ENCODE results near the gene SUOX. TPM values are rescaled to one million over a fixed set of nuclear protein-coding genes. Genes with fewer than 3 reads are reported as not detected.
"Not testable (repeated sequence)": the region's sequence is repeated elsewhere in the genome, so short reads cannot be mapped to it uniquely, and the experiment has no call there.

SUOX gene
- total RNA-seq, 2 experiments from 2014 or later, result 8.1 to 11.4 TPM

DNA sequence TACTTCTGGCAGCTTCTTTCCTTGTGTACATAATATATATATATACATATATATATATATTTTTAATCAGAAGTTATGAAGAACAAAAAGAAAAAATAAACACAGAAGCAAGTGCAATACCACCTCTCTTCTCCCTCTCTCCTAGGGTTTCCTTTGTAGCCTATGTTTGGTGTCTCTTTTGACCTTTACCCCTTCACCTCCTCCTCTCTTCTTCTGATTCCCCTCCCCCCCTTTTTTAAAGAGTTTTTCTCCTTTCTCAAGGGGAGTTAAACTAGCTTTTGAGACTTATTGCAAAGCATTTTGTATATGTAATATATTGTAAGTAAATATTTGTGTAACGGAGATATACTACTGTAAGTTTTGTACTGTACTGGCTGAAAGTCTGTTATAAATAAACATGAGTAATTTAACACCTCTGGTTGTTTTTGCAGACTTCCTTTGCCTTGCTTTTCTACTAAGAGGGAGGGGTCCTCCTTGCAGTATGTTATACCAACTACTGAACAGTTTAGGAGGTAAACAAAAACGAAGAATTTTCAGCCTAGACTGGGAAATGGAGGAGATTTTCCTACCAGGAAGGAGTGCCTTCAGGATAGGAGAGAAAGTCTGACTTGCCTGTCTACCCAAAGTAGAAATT lies 41.1 kb downstream of the SUOX start:
- no peak overlapping the region for H3K27ac Mint-ChIP-seq
- H3K36me3 Mint-ChIP-seq, result peaks cover 35% of the 10 kb centered on the region
- ATAC-seq (ENCODE audit: low read depth) (no peak), DNase-seq (no peak)
- H3K4me1 Mint-ChIP-seq, result peaks cover 38% of the 10 kb centered on the region
- POLR2A ChIA-PET, result no interaction called here
- no peaks in the 10 kb centered on the region for H3K27me3 Mint-ChIP-seq
- no peak overlapping the region for H3K4me3 Mint-ChIP-seq
- no peaks in the 10 kb centered on the region for H3K9me3 Mint-ChIP-seq

DNA sequence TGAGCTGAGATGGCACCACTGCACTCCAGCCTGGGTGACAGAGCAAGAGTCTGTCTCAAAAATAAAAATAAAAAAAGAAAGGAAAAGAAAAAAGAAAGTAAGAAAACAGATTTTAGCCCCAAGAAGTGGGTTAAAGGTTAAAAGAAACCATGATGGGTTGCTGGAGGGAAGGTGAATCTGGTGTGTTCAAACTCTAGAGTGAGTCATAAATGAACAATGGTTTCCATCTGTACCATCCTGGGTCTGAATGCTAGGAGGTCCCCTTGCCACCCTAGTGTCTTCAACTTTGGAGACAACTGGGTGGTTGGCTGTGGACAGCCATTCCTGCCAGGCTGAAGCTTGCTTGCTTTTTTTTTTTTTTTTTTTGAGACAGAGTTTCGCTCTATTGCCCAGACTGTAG lies 43.1 kb downstream of the SUOX start:
- no peak for ATAC-seq (ENCODE audit: low read depth)
- Mint-ChIP-seq H3K36me3 (peaks cover 33% of the 10 kb centered on the region), H3K4me1 (peaks cover 36% of the 10 kb centered on the region), H3K27ac (peak overlapping the region; percentile 94), H3K9me3 (no peaks in the 10 kb centered on the region), H3K27me3 (no peaks in the 10 kb centered on the region), H3K4me3 (no peak overlapping the region)
- DNase-seq, result no peak
- POLR2A ChIA-PET, result interaction anchor here (0.5 to 2.4 kb wide), 9 partner anchors 19 to 222 kb away, joined by 3 to 18 read pairs (median 6); partner anchors contain the start of genes DNAJC14, IKZF4, ORMDL2 and PA2G4

DNA sequence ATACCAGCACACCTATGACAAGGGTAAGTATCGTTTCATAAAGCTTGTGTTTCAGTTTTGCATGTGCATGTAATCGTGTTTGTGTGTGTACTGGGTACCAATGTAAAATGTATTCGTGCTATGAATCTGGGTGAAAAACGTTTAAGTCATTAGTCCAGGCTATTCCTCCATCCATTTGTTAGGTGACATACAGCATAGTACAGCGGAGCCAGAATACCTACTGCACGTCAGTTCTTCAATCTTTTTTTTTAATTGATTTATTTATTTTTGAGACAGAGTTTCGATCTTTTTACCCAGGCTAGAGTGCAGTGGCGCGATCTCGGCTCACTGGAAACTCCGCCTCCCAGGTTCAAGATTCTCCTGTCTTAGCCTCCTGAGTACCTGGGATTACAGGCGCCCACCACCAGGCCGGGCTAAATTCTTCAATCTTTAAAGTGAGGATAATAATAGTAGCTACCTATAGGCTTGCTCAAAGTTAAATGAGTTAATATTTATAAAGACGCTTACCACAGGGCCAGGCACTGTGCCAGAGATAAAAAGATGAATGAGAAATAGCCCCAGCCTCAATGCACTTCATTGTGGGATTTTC lies 44.0 kb downstream of the SUOX start:
- no peak for ATAC-seq (ENCODE audit: low read depth)
- Mint-ChIP-seq H3K9me3 (no peaks in the 10 kb centered on the region), H3K4me3 (peak overlapping the region; percentile 93), H3K27me3 (no peaks in the 10 kb centered on the region), H3K36me3 (peaks cover 25% of the 10 kb centered on the region), H3K4me1 (peaks cover 28% of the 10 kb centered on the region), H3K27ac (peak overlapping the region; percentile 94)
- POLR2A ChIA-PET, result interaction anchor here (0.5 to 2.4 kb wide), 8 partner anchors 20 to 223 kb away, joined by 3 to 18 read pairs (median 6); partner anchors contain the start of genes IKZF4, ORMDL2, PA2G4 and RAB5B
- DNase-seq, result no peak

DNA sequence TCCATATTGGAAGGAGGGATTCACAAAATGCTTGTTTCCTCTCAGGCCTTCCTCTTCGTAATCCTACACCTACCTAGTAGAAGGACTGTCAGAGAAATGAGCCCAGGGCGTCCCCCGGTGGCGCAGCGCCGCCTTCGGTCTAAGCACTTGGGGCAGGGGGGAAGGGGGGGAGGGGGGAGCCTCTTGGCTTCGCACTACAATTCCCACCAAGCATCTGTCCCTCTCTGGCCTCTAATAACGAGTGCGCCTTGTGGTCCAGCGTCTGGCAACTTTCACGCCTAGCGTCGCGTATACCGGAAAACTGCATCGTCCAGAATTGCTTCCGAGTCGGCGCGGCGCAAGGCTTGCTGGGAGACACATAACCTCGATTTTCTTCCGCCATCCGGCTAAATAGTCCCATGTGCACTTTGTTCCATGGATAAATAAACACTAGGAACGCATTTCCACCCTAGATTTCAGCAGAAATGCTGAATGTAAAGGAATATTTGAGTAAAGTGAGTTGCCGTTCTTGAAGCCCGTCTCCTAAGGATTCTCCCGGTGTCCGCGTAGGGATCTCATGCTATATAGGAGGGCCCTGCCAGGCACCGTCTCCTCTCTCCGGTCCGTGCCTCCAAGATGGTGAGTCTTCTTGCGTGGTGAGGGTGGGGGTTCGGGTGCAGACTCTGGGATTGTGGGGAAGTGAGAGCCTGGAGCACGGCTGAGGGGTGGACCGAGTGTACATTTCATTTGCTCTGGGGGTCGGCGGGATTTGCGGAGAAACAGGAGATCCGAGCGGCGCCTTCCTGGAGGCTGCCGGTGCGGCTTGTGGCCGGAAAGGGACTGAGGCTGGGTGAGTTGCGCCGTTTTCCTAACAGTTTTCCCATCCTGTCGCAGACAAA lies 44.7 kb downstream of the SUOX start, which contains the start of gene RPS26:
Gene RPS26 (plus strand): TSS at position 367 of the 878 bp plus-strand sequence. CDS start 249 bp downstream, at position 616.
- Mint-ChIP-seq H3K36me3 (peaks cover 20% of the 10 kb centered on the region), H3K27me3 (no peaks in the 10 kb centered on the region), H3K27ac (peak within 1 kb of the TSS; percentile 94), H3K9me3 (no peaks in the 10 kb centered on the region), H3K4me1 (peaks cover 33% of the 10 kb centered on the region), H3K4me3 (peak within 1 kb of the TSS; percentile 93)
- DNase-seq, result peak; percentile 85
- ATAC-seq (ENCODE audit: low read depth), result peak; percentile 94
- POLR2A ChIA-PET, result interaction anchor here (1.4 to 2.4 kb wide), 5 partner anchors 20 to 224 kb away, joined by 3 to 18 read pairs (median 9); partner anchors contain the start of genes IKZF4, ORMDL2, PA2G4 and RAB5B

DNA sequence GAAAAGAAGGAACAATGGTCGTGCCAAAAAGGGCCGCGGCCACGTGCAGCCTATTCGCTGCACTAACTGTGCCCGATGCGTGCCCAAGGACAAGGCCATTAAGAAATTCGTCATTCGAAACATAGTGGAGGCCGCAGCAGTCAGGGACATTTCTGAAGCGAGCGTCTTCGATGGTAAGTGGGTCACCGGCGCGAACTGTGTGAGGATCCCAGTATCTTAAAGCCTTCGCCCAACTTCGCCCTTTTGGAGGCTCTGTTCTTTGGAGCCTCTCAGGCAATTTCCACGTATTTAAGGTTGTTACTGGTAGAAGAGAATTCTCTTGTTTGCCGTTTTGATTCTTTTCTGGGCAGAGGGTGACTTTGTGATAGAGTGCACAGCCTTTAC lies 45.3 kb downstream of the SUOX start:
- H3K4me1 Mint-ChIP-seq, result peaks cover 34% of the 10 kb centered on the region
- DNase-seq; POLR2A ChIA-PET; H3K27me3 Mint-ChIP-seq; H3K9me3 Mint-ChIP-seq; ATAC-seq (ENCODE audit: low read depth): not testable (repeated sequence)
- H3K36me3 Mint-ChIP-seq, result peaks cover 17% of the 10 kb centered on the region
- H3K4me3 Mint-ChIP-seq, result peak overlapping the region; percentile 93
- peak overlapping the region; percentile 94 for H3K27ac Mint-ChIP-seq

DNA sequence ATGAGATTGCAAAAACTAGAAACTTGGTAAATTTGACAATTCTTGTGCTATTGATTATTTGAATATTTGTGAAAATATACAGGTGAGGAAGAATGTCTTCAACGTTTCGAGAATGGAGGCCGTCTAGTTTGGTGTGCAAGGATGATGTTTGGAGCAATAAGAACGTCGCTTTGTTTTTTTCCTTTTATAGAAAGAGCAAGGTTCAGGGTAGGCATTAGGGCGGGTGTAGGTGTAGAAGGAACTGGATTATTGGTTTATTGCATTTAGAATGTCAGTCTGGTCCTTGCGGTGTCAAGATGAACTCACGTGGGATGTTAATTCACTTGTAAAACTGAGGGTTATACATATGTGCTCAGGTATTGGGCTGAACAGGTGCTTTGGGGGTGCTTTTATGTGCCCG lies 45.8 kb downstream of the SUOX start:
- H3K27me3 Mint-ChIP-seq, result no peaks in the 10 kb centered on the region
- no peak for DNase-seq
- H3K4me1 Mint-ChIP-seq, result peaks cover 31% of the 10 kb centered on the region
- POLR2A ChIA-PET, result no interaction called here
- no peaks in the 10 kb centered on the region for H3K9me3 Mint-ChIP-seq
- ATAC-seq (ENCODE audit: low read depth), result no peak
- peaks cover 15% of the 10 kb centered on the region for H3K36me3 Mint-ChIP-seq
- peak overlapping the region; percentile 94 for H3K27ac Mint-ChIP-seq
- peak overlapping the region; percentile 93 for H3K4me3 Mint-ChIP-seq

DNA sequence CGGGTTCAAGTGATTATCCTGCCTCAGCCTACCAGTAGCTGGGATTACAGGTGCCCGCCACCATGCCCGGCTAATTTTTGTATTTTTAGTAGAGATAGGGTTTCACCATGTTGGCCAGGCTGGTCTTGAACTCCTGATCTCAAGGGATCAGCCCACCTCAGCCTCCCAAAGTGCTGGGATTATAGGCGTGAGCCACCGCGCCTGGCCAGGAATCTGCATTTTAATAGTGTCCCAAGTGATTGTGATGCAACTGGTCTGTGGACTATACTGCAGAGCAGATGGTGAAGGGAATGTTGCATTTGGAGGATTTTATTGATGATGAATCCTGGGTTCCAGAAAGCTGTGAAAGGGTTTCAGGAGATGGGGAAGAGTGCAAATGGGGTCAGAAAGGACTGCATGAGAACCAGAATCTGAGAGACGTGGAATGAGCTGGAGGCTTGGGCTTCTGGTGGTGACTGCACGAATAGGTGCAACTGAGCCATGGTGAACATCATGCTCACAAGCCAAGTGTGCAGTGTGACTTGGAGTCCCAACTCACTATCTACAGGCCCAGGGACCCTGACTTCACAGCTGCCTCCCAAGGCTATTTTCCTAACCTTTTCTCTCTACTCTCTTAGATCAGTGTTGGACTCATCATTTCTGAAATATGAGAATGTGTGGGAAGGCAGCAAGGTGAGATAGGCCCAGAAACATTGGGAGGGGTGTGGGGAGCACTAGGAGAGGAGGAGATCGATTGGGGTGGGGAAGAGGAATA lies 49.1 kb downstream of the SUOX start:
- no peak for ATAC-seq (ENCODE audit: low read depth)
- Mint-ChIP-seq H3K4me3 (no peak overlapping the region), H3K9me3 (no peaks in the 10 kb centered on the region), H3K36me3 (peaks cover 11% of the 10 kb centered on the region), H3K27ac (peak overlapping the region; percentile 55), H3K4me1 (peaks cover 22% of the 10 kb centered on the region), H3K27me3 (no peaks in the 10 kb centered on the region)
- DNase-seq, result no peak
- POLR2A ChIA-PET, result interaction anchor here (0.7 to 4.6 kb wide), 8 partner anchors 54 to 308 kb away, joined by 3 to 23 read pairs (median 6); partner anchors contain the start of genes PA2G4, RPL41, SMARCC2 and ZC3H10

DNA sequence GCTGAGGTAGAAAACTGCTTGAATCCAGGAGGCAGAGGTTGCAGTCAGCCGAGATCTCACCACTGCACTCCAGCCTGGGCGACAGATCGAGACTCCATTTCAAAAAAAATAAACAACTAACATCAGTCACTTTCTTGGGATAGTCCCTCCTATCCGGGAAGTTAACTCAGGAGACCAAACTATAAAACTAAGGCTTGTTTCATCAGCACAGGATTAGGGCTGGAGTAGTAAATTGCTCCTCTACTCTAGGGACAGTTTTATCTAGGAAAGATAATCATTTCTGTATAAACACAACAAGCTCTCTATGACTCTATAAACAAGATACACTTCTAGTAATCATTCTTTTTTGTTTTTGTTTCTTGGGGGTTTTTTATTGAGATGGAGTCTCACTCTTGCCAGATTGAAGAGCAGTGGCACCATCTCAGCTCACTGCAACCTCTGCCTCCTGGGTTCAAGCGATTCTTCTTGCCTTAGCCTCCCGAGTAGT lies 56.4 kb downstream of the SUOX start:
- Mint-ChIP-seq H3K27me3 (no peaks in the 10 kb centered on the region), H3K4me1 (peaks cover 8% of the 10 kb centered on the region), H3K9me3 (no peaks in the 10 kb centered on the region), H3K27ac (no peak overlapping the region), H3K36me3 (peaks cover 5% of the 10 kb centered on the region), H3K4me3 (no peak overlapping the region)
- POLR2A ChIA-PET, result interaction anchor here (0.7 kb wide), 1 partner anchor 148 kb away, joined by 3 read pairs; no protein-coding TSS in a partner anchor
- ATAC-seq (ENCODE audit: low read depth), result no peak
- no peak for DNase-seq

Other genes with a start within 250 kb of the SUOX start
- 10 to 100 TPM; 80.6 to 82.4 TPM for gene SARNP, start 179.6 kb upstream of the SUOX start, total RNA-seq
- 10 to 100 TPM; 43.4 to 45.4 TPM for gene ORMDL2, start 179.2 kb upstream of the SUOX start, total RNA-seq
- 10 to 100 TPM; 32.3 to 37.9 TPM for gene DNAJC14, start 167.7 kb upstream of the SUOX start, total RNA-seq
- 1 to 10 TPM in 1 of 2 experiments, under 1 TPM in 1; 0.89 to 1.7 TPM for gene MMP19, start 154.3 kb upstream of the SUOX start, total RNA-seq
- 10 to 100 TPM; 48.3 to 48.7 TPM for gene PYM1, start 69.4 kb upstream of the SUOX start, total RNA-seq
- gene DGKA, start 66.1 kb upstream of the SUOX start, total RNA-seq, result 100 to 1,000 TPM; 783 to 790 TPM
- under 1 TPM in 1 of 2 experiments, not detected in 1; 0.42 TPM for gene PMEL, start 31.2 kb upstream of the SUOX start, total RNA-seq
- gene CDK2, start 30.4 kb upstream of the SUOX start, total RNA-seq, result 100 to 1,000 TPM; 117 to 125 TPM
- 10 to 100 TPM; 69.7 to 72.4 TPM for gene RAB5B, start 23.2 kb upstream of the SUOX start, total RNA-seq
- gene IKZF4, start 23.8 kb downstream of the SUOX start, total RNA-seq, result 10 to 100 TPM; 14.9 to 18.2 TPM
- 10 to 100 TPM; 39.1 to 42.6 TPM for gene RPS26, start 44.6 kb downstream of the SUOX start, total RNA-seq
- gene ERBB3, start 82.9 kb downstream of the SUOX start, total RNA-seq, result 1 to 10 TPM; 7.1 to 8.1 TPM
- 100 to 1,000 TPM; 226 to 227 TPM for gene PA2G4, start 107.3 kb downstream of the SUOX start, total RNA-seq
- 1,000 to 10,000 TPM; 4,462 to 4,551 TPM for gene RPL41, start 119.4 kb downstream of the SUOX start, total RNA-seq
- 10 to 100 TPM; 10.6 to 12.0 TPM for gene ZC3H10, start 121.0 kb downstream of the SUOX start, total RNA-seq
- gene ESYT1, start 131.0 kb downstream of the SUOX start, total RNA-seq, result 100 to 1,000 TPM; 251 TPM
- 10 to 100 TPM; 46.6 to 47.8 TPM for gene MYL6B, start 155.3 kb downstream of the SUOX start, total RNA-seq
- gene MYL6, start 161.1 kb downstream of the SUOX start, total RNA-seq, result 1,000 to 10,000 TPM; 1,083 to 1,169 TPM
- gene SMARCC2, start 192.2 kb downstream of the SUOX start, total RNA-seq, result 100 to 1,000 TPM; 162 to 174 TPM
- gene RNF41, start 224.6 kb downstream of the SUOX start, total RNA-seq, result 10 to 100 TPM; 36.1 to 38.1 TPM
- gene NABP2, start 227.1 kb downstream of the SUOX start, total RNA-seq, result 10 to 100 TPM; 43.4 to 47.1 TPM
- 1 to 10 TPM in 1 of 2 experiments, not detected in 1; 1.4 TPM for gene SLC39A5, start 232.8 kb downstream of the SUOX start, total RNA-seq